ENCODE measurements around the gene TYSND1.
"Not testable (repeated sequence)": the region's sequence is repeated elsewhere in the genome, so short reads cannot be mapped to it uniquely, and the experiment has no call there.

Gene TYSND1

DNA sequence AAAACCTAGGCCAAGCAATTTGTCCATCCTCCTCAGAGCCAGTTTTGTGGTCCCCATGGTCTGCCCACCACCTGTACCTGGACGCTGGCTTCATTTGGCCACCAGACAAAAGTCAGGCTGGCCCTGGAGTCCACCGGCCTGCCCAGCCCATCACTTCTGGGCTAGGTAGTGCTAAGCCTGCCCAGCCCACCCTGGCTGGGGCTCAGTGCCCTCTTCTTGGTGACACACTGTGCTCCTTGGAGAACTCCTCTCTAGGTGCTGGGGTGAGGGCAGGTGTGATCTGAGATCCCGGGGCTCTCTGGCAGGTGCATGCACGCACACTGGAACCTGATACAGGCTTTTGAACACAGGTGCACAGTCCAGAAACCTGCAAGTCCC is 15.0 kb downstream of the TYSND1 start:
- peak; percentile 2 for DNase-seq

GRCh38 chr10:70130878-70131559 is 15.5 kb downstream of the TYSND1 start:
- no peak for DNase-seq

- no peak for DNase-seq
Observed at GRCh38 chr10:70126700-70127395, 19.7 kb downstream of the TYSND1 start.

DNA sequence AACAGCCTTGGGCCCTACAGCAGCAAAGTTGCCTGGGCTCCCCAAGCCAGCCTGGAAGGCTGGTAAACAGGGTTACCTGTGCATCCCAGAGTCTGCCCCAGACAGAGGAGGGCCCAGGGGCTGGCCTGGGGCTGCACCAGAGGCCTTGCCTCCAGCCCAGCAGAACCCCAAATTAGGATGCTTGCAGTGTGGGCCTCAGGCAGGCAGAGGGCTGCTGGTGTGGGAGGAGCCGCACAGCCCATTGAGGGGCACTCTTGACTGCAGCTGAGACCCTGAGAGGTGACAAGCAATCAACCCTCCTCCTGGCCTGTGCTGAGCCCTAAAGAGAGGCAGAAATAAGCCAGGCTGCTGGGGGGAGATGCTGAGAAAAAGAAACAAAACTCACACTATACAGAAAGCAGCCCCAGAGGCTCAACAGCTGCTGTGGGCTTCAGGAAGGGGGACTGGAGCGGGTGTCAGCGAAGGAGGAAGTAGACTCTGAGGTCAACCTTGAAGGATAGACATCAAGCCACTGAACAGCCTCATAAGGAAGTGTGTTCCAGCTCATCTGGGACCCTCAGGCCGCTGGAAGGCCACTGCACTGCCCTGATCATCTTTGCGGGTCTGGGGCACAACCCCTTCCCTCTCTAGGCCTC is 20.5 kb downstream of the TYSND1 start:
- DNase-seq, result no peak

- no peak for DNase-seq
Observed at GRCh38 chr10:70124918-70125317, 21.6 kb downstream of the TYSND1 start.

DNA sequence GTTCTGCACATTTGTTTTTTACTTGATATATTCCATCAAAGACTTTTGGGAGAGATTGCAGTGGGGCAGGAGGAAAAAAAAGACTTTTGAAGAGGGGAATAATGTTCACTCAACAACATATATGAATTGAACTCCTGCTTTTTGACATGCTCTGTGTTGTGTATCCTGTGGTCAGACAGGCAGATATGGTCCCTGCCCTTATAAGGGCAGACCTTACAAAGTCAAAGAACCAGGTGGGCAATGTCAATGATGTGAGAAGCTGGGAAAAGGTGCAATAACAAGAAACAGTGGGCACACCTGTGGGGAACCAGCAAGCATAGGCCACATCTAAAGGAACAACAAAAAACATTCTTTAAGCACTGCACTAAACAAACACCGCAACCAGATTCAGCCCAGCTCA is 22.1 kb downstream of the TYSND1 start:
- DNase-seq, result no peak

DNA sequence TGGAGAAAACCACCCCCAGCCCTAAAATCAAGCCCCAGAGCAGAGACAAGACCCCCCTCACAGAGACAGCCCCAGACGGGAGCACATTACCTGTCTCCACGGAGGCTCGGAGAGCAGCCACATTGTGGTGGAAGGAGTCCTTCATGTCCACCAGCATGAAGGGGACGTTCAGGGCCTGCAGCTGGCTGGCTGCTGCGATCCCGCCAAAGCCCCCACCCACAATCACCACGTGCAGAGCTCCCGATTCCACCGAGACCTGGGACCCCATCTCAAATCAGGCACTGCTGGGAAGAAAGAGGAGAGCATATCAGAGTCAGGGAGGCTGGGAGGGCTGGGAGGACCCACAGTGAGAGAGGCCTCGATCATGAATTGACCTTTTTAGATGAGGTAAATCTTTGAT is 22.7 kb downstream of the TYSND1 start:
- DNase-seq, result no peak

DNA sequence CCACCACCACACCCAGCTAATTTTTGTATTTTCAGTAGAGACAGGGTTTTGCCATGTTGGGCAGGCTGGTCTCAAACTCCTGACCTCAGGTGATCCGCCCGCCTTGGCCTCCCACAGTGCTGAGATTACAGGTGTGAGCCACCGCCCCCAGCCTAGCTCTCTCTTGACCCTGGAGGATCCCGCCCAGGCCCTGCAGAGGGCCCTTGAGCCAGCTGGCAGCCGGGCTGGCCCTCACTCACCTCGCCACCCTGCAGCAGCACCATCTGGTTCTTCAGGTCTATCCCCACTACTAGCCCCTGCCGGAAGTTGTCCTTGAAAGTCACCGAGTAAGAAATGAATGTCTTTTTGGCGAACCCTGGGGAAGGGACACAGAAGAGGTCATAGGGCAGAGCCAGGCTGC is 23.3 kb downstream of the TYSND1 start:
- not testable (repeated sequence) for DNase-seq

- no peak for DNase-seq
Observed at GRCh38 chr10:70122742-70123141, 23.8 kb downstream of the TYSND1 start.

DNA sequence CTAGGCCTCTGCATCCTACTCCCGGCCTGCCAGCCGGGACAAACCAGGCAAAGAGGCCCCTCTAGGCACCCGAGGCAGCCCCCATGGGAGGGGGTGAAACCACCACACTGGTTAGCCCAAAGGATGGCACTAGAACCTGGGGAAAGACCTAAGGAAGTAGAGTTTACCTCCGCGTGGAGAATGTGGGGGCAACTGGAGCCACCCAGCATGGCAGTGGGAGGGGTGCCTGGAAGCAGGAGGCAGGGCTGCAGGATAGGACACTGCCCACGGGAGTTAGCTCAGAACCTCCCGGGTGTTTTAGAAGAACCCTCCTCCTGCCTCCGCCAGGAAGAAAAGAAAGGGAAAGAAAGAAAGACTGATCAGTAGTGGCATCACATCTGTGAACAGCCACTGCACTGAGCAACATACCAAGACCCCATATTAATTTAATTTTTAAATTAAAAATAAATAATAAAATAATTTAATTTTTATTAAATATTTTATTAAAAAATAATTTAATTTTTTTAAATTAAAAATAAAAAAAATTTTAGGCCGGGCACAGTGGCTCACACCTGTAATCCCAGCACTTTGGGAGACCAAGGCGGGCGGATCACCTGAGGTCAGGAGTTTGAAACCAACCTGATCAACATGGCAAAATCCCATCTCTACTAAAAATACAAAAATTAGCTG is 25.1 kb downstream of the TYSND1 start:
- DNase-seq, result no peak

DNA sequence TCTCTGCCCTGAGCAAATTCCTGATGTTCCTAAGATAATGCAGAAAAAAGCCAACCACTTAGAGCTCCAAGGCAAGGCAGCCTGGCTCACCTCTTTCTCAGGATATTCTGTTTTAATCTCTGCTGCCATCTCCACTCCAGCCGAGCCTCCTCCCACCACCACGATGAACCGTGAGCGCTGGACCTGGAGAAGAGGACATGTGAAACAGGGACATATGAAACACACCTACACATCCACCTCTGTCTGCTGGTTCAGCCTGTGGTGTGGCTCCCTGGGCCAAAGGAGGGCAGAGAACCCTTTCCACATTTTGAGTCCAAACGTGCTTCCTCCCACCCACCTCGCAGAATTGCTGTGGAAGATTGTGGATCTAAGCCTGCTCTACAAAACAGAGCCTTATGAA is 26.1 kb downstream of the TYSND1 start:
- no peak for DNase-seq

GRCh38 chr10:70119623-70120022 is 26.9 kb downstream of the TYSND1 start:
- DNase-seq, result no peak

DNA sequence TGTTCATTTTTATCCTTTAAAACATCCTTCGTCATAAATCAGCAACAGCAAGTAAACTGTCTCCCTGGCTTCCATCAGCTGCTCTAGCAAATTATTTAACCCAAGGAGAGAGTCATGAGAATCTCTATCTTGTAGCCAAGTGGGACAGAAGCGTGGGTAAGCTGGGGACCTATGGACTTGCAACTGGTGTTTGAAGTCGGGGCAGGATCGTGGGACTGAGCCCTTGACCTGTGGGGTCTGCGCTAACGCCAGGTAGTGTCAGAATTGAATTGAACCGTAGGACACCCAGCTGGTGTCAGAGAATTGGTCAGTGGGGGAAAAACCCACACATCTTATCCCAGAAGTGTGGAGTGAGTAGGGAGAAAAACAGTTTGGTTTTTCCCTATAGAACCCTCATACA is 27.3 kb downstream of the TYSND1 start:
- no peak for DNase-seq

DNA sequence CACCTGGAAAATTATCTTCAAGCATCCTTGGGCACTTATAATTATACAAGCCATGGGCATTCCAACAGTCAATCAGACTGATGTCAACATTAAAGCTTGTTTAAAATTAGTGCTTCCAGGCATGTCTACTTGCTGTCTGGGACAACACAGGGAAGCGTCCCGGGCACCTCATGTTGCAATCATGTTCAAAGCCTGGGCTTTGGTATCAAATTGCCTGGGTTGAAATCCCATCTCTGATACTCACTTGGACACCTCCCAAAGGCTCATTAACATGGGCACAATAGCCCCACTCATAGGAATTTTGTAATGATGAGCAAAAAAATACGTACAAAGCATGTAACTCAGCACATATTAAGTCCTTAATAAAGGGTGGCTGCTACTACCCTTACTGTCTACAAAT is 28.3 kb downstream of the TYSND1 start:
- DNase-seq, result no peak

DNA sequence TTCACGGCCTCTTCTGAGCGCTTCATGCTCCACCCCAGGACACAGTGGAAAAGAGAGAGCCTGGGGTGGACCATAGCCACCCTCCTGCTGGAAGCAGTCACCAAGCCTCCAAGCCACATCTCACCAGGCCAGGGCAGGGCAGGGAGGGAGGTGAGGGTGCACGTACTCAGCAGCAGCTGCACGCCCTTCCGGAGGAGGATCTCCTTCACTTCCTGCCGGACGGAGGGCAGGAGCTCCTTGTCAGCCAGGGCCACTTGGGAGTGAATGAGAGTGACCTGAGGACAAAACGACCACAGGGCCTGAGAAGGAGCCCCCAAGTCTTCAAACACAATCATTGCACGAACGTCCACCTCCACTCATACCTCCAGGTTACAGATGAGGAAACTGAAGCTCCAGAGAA is 28.9 kb downstream of the TYSND1 start:
- DNase-seq, result no peak

- peak; percentile 24 for DNase-seq
Observed at GRCh38 chr10:70115948-70116682, 30.4 kb downstream of the TYSND1 start.

DNA sequence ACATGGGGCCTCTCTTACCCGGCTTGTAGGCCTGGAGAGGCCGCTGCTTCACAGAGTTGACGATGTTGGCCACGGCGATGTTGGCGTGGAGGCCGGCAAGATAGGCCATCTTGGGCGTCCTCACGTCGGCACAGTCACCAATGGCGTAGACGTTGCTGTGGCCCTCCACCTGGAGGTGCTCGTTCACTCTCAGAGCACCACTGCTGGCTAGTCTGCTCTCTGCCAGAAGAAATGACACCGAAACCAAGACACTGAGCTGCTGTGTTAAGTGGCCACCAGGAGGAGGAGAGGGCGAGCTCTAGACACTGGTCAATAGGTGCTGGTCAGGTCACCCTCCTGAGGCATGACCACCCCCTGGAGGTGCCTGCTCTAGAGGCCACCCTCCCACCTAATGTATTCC is 31.6 kb downstream of the TYSND1 start:
- no peak for DNase-seq

- no peak for DNase-seq
Observed at GRCh38 chr10:70112071-70112470, 34.4 kb downstream of the TYSND1 start.

DNA sequence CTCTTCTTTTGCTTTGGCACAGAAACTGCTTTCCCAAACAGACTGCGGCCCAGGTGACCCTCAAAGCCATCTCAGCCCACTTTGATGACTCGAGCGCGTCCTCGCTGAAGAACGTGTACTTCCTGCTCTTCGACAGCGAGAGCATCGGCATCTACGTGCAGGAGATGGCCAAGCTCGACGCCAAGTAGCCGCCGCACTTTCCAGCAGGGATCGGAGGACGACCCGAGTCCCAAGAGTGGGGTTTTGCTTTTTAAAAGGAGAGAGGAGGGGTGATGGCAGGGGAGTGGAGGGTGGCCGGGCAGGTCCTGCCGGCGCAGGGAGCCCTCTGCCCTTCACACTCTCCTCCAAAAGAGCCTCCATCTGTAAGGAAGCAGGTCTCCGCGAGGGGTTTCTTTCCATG is 35.0 kb downstream of the TYSND1 start:
- DNase-seq, result no peak

GRCh38 chr10:70109064-70109729 is 37.3 kb downstream of the TYSND1 start:
- DNase-seq, result no peak

GRCh38 chr10:70106958-70107791 is 39.3 kb downstream of the TYSND1 start:
- DNase-seq, result peak; percentile 61

DNA sequence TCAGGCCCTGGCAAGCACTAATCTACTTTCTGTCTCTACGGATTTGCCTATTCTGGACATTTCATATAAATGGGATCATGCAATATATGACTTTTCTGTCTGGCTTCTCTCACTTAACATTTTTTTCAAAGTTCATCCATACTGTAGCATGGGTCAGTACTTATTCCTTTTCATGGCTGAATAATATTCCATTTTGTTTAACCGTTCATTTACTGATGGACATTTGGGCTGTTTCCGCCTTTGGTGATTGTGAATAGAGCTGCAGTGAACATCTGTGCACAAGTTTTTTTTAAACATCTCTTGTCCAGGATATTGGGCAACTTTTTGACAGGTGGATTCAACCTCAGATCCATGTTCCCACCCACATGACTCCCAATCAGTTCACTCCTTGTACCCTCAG is 44.8 kb downstream of the TYSND1 start:
- DNase-seq, result no peak
